DOHH2 (cell line): ENCODE data around the gene ANLN.

ENCODE experiments used
- CTCF ChIP-seq: fragments of 200-600 bp; sonication (generic); IDR thresholded peaks from one replicate; pipeline ENCODE4 v1.5.1; 2014; ENCODE audit warnings: antibody characterized with exemption, mild to moderate bottlenecking, low read depth, low read length; ENCODE audit not compliant: poor library complexity, severe bottlenecking
- EZH2phosphoT487 ChIP-seq: fragments of 200-600 bp; sonication (generic); IDR thresholded peaks from 2 replicates; pipeline ENCODE4 v1.6.1; 2017; ENCODE audit warnings: borderline replicate concordance, mild to moderate bottlenecking, antibody characterized with exemption, low read length, moderate library complexity, mixed read lengths

- TF ChIP-seq CTCF: no peak
- no peak for TF ChIP-seq EZH2phosphoT487
These were observed 9.7 kb upstream of the ANLN start for GRCh38 chr7:36379831-36380504.
